ENCODE measurements around the gene MS4A15. TPM values are rescaled to one million over a fixed set of nuclear protein-coding genes. Genes with fewer than 3 reads are reported as not detected.

Gene MS4A15, protein sequence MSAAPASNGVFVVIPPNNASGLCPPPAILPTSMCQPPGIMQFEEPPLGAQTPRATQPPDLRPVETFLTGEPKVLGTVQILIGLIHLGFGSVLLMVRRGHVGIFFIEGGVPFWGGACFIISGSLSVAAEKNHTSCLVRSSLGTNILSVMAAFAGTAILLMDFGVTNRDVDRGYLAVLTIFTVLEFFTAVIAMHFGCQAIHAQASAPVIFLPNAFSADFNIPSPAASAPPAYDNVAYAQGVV
- not detected for total RNA-seq
- not detected for total RNA-seq (2013)

DNA sequence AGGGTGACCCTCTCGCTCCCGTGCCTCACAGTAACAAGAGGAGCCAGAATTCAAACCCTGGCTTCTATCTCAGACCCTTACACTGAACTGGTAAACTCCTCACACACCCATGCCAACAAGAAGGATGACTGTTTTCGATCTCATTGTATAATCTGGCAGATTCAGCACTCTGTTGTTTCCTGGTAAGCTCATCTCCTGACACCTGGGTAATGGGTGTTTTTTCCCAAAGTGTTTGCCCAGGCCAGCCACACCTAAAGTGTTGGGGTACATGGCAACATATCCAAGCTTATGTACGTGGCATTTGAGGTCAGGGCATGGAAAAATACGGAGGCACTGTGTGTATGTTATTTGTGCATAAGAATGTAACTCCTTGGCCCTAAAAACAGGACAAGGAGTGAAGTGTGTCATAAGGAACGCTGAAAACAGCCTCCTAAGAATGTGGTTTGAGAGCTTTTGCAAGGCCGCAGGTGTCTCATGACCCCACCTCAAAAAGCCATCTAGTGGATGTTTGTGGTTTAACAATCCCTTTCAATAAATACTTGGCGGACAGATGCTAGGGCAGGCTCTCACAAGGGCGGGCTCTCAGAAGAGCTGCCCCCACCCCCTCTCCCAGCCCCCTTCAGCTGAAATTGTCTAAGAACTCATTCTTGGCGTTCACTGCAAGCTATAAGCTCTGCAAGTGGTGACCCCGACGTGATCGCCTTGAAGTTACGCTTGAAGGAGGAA lies at the start of gene MS4A15:
Gene MS4A15, plus strand, starts transcription at position 561 of the 726 bp plus-strand sequence. CDS start 6,867 bp downstream, outside the sequence.
- Histone ChIP-seq H3K36me3 (ENCODE audit: control insufficient read depth, insufficient read depth, low read length) (no peaks in the 10 kb centered on the region), H3K4me1 (ENCODE audit: control insufficient read depth, insufficient read depth, low read length) (no peaks in the 10 kb centered on the region), H3K27ac (ENCODE audit: low read length) (no peak within 1 kb of the TSS), H3K9me3 (ENCODE audit: control insufficient read depth, insufficient read depth, low read length) (no peaks in the 10 kb centered on the region), H3K27me3 (ENCODE audit: control insufficient read depth, insufficient read depth, low read length) (no peaks in the 10 kb centered on the region), H3K4me3 (ENCODE audit: low read length) (no peak within 1 kb of the TSS)
- Mint-ChIP-seq H3K4me1 (no peaks in the 10 kb centered on the region), H3K36me3 (no peaks in the 10 kb centered on the region), H3K9me3 (no peaks in the 10 kb centered on the region), H3K4me3 (no peak within 1 kb of the TSS), H3K27me3 (ENCODE audit: low read depth in 2 of 2) (peaks cover 19 to 30% of the 10 kb centered on the region in 2 donors), H3K27ac (no peak within 1 kb of the TSS)
- intact Hi-C loops (cut with micrococcal nuclease) = no loop called here
- 64% methylated on average over 14 of the region's 14 CpGs for WGBS (ENCODE audit: insufficient coverage)
- DNase-seq (peak in 1 of 2 donors; percentile 20), ATAC-seq (no peak)
- TF ChIP-seq, protein P1, sequence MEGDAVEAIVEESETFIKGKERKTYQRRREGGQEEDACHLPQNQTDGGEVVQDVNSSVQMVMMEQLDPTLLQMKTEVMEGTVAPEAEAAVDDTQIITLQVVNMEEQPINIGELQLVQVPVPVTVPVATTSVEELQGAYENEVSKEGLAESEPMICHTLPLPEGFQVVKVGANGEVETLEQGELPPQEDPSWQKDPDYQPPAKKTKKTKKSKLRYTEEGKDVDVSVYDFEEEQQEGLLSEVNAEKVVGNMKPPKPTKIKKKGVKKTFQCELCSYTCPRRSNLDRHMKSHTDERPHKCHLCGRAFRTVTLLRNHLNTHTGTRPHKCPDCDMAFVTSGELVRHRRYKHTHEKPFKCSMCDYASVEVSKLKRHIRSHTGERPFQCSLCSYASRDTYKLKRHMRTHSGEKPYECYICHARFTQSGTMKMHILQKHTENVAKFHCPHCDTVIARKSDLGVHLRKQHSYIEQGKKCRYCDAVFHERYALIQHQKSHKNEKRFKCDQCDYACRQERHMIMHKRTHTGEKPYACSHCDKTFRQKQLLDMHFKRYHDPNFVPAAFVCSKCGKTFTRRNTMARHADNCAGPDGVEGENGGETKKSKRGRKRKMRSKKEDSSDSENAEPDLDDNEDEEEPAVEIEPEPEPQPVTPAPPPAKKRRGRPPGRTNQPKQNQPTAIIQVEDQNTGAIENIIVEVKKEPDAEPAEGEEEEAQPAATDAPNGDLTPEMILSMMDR (IDR thresholded peaks at IDR 0.05) = no peak

DNA sequence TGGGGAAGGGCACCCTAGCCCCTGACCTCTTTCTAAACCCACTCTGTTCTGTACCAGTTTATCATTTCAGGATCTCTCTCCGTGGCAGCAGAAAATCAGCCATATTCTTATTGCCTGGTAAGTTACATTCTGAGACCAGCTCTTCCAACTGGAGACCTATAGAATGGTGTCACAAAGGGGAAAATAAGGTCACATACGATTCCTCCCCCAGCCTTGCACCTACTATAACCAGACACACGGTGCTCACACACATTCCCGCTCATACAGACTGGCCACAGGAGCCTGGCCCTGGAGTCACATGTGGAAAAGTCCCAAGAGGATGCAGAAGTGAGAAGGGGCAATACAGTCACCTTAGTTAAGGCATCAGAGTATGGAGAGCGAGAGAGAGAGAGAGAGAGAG lies 49.7 kb upstream of the MS4A15 start:
- H3K4me1 Mint-ChIP-seq = no peaks in the 10 kb centered on the region
- Histone ChIP-seq H3K4me1 (ENCODE audit: control insufficient read depth, insufficient read depth, low read length) (no peaks in the 10 kb centered on the region), H3K4me3 (ENCODE audit: low read length) (no peak overlapping the region), H3K27me3 (ENCODE audit: control insufficient read depth, insufficient read depth, low read length) (no peaks in the 10 kb centered on the region), H3K36me3 (ENCODE audit: control insufficient read depth, insufficient read depth, low read length) (no peaks in the 10 kb centered on the region), H3K27ac (ENCODE audit: low read length) (no peak overlapping the region), H3K9me3 (ENCODE audit: control insufficient read depth, insufficient read depth, low read length) (no peaks in the 10 kb centered on the region)
- ATAC-seq = no peak
- H3K36me3 Mint-ChIP-seq = no peaks in the 10 kb centered on the region
- TF ChIP-seq, protein P1 (IDR thresholded peaks at IDR 0.05) = no peak
- intact Hi-C loops (cut with micrococcal nuclease) = no loop called here
- no peak overlapping the region for H3K27ac Mint-ChIP-seq
- no peak overlapping the region for H3K4me3 Mint-ChIP-seq
- peaks cover 0 to 3% of the 10 kb centered on the region in 2 donors for H3K27me3 Mint-ChIP-seq (ENCODE audit: low read depth in 2 of 2)
- no peak for DNase-seq
- no peaks in the 10 kb centered on the region for H3K9me3 Mint-ChIP-seq
- 84% methylated on average over 4 of the region's 5 CpGs for WGBS (ENCODE audit: insufficient coverage)

DNA sequence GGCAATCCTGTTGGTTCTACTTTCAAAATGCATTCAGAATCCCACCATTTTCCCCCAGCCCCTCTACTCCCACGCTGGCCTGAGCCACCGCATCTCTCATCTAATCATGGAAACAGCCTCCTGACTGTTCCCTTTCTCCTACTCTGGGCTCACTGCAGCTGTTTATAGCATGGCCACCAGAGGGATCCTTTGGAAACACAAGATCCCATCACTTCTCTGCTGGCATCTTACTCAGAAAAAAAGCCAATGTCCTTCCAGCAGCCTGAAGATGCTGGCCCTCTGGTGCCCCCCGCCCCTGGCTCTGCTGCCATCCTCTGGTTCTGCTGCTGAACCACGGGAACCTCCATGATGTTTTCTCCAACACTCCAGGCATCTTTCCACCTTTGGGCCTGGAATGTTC lies 46.2 kb upstream of the MS4A15 start:
- Histone ChIP-seq H3K36me3 (ENCODE audit: control insufficient read depth, insufficient read depth, low read length) (no peaks in the 10 kb centered on the region), H3K27me3 (ENCODE audit: control insufficient read depth, insufficient read depth, low read length) (no peaks in the 10 kb centered on the region), H3K4me1 (ENCODE audit: control insufficient read depth, insufficient read depth, low read length) (no peaks in the 10 kb centered on the region), H3K4me3 (ENCODE audit: low read length) (no peak overlapping the region), H3K9me3 (ENCODE audit: control insufficient read depth, insufficient read depth, low read length) (no peaks in the 10 kb centered on the region), H3K27ac (ENCODE audit: low read length) (no peak overlapping the region)
- TF ChIP-seq, protein P1 (IDR thresholded peaks at IDR 0.05) = no peak
- Mint-ChIP-seq H3K36me3 (no peaks in the 10 kb centered on the region), H3K9me3 (no peaks in the 10 kb centered on the region), H3K4me1 (no peaks in the 10 kb centered on the region), H3K4me3 (no peak overlapping the region), H3K27ac (no peak overlapping the region), H3K27me3 (ENCODE audit: low read depth in 2 of 2) (peaks cover 0 to 12% of the 10 kb centered on the region in 2 donors)
- no peak for DNase-seq
- no peak for ATAC-seq
- intact Hi-C loops (cut with micrococcal nuclease) = no loop called here
- 80% methylated on average over 4 of the region's 4 CpGs for WGBS (ENCODE audit: insufficient coverage)
